Epithelial cell of prostate (primary cell): ENCODE measurements around the gene TFB1M.

Experiments used
- DNase-seq: peaks from one replicate; pipeline ENCODE4 v3.0.0-alpha.2; 2011; ENCODE audit warnings: low read depth, low spot score
- H3K27ac ChIP-seq: fragments of 450-650 bp; 2 replicates; pipeline ENCODE4 v1.5.1; 2017; ENCODE audit warnings: mild to moderate bottlenecking

Gene TFB1M

DNA sequence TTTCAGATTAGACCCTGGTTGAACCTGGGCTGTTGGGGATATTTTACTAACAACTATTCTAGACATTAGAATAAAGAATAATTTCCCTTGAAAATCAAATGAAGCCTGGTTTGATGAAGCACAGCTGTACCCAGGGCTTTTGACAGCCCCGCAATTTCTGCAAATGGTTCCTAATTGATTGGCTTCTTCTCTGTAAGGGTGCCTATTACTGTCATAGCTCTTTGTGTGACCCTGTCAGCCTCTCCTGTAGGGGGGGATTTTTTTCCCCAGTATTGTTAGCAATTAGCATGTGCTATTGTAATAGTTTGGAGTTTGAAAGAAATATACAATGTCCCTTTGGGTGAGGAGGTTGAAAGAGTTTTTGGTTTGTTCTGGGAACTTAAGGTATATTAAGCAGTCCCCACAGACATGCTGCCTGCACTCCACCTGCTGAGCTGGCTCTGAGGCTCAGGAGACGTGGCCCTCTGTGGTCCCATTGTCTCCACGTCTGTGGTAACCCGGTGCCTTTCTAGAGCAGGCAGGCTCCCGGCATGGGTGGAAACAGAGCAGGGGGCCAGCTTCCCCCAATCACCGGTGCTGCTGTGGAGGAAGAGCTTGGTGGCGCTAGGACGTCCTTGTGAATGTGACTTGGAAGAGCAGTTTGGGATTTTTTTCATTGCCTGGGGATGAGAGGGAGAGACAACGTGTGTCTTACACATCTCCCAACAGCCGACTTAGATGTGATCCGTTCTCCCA is 97.8 kb downstream of the TFB1M start:
- DNase-seq: no peak
- no peak overlapping the region for H3K27ac ChIP-seq

DNA sequence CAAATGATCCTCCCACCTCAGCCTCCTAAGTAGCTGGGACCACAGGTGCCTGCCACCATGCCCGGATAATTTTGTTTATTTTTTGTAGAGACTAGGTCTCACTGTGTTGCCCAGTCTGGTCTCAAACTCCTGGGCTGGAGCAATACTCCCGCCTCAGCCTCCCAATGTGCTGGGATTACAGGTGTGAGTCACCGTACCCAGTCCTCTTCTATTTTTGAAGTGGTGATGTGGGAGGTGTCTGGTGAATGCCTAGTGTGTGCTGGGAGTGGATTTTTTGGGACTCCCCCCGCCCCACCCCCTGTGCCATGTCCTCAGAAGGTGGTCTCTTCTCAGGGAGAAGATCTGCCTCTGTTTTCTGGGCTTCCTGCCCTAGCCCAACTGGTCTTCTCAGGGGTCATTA is 98.4 kb downstream of the TFB1M start:
- no peak overlapping the region for H3K27ac ChIP-seq
- no peak for DNase-seq

DNA sequence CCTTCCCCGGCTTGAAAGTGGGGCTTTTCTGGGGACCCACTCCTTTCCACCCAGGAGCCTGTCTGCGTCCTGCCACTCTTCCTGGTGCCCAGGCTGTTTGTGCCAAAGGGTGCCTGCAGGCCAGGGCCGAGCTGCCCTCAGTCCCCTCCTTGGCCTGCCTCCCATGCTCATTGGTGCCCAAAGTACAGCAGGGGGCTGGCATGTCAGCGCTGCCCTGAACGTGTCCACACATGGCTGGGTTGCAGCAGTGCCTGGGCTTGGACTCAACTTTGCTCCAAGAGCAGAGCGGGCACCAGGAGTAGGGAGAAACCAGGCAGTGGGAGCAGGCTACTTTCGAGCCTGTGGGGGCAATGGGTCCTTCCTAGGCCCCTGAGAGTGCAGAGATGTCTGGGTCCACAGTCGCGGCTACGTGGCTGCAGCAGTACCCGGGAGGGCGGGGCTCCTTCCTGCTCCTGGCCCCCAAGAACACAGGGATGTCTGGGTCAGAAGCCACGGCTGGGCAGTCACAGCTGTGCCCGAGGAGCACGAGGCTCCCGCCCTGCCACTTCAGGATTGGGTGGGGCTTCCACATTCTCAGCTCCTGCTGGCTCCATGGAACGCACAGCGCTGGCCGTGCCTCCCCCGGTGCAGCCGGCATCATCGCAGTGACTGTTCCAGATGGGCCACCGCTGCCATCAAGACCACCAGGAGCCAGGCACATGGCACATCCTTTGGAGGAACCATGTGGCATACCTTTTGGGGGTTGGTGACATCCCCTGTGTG is 100.5 kb downstream of the TFB1M start:
- H3K27ac ChIP-seq: peak overlapping the region; percentile 13
- no peak for DNase-seq

GRCh38 chr6:155212616-155213380 is 101.5 kb downstream of the TFB1M start:
- peak overlapping the region; percentile 13 for H3K27ac ChIP-seq
- no peak for DNase-seq

DNA sequence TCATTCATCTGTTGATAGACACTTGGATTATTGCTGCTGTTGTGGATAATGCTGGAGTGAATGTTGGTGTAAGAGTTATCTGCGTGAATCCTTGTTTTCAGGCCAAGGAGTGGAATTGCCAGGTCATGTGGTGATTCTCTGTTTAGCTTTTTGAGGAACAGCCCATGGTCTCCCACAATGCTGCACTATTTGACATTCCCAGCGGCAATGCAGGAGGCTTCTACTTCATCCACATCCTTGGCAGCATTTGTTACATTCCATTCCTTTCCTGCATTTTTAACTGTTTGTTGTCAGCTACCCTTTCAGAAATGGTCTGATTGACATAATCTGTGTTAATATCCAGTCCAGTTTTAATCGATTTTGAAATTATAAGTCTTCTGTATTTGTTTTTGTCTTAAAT is 102.2 kb downstream of the TFB1M start:
- H3K27ac ChIP-seq: no peak overlapping the region
- no peak for DNase-seq

DNA sequence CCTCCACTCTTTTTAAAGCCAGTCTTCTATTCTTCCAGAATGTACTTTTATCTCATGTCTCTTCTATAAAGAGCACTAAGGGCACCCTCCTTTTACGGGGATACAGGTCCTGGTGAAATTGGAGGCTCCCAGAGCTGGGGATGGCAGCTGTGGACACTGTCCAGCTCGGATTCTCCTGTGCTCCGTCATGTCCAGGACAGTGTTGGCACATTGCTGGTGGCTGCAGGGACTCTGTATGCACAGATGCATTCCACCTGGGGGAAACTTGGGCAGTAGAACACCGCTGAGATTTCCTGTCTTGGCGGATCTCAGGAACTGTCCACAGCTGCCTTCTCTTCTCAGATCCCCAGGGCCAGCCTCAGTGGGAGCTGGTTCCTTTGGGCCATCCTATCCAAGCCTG is 107.1 kb downstream of the TFB1M start:
- no peak overlapping the region for H3K27ac ChIP-seq
- no peak for DNase-seq
